ENCODE results near the gene PET117.

PET117 gene

GRCh38 chr20:18138266-18138582, 561 bp downstream of the PET117 start:
- no peak for TF ChIP-seq CTCF (IDR thresholded peaks at IDR 0.05; ENCODE audit: insufficient read depth, low read depth, low read length, missing control alignments)
- H3K4me3 ChIP-seq (ENCODE audit: low read length) = peak overlapping the region; percentile 92
- no peak for DNase-seq (ENCODE audit: low read depth)

GRCh38 chr20:18138639-18139583, 1.2 kb downstream of the PET117 start:
- DNase-seq (ENCODE audit: low read depth) = peak; percentile 4

GRCh38 chr20:18139832-18140231, 2.2 kb downstream of the PET117 start:
- no peak overlapping the region for H3K4me3 ChIP-seq (ENCODE audit: low read length)
- no peak for TF ChIP-seq CTCF (IDR thresholded peaks at IDR 0.05; ENCODE audit: insufficient read depth, low read depth, low read length, missing control alignments)
- DNase-seq (ENCODE audit: low read depth) = no peak

More at GRCh38 chr20:18138639-18139583, 1.2 kb downstream of the PET117 start:
- TF ChIP-seq CTCF (IDR thresholded peaks at IDR 0.05; ENCODE audit: insufficient read depth, low read depth, low read length, missing control alignments) = no peak
- peak overlapping the region; percentile 92 for H3K4me3 ChIP-seq (ENCODE audit: low read length)

GRCh38 chr20:18144541-18145099, 7.0 kb downstream of the PET117 start:
- no peak for TF ChIP-seq CTCF (IDR thresholded peaks at IDR 0.05; ENCODE audit: insufficient read depth, low read depth, low read length, missing control alignments)
- no peak overlapping the region for H3K4me3 ChIP-seq (ENCODE audit: low read length)
- peak; percentile 60 for DNase-seq (ENCODE audit: low read depth)

- no peak for TF ChIP-seq CTCF (IDR thresholded peaks at IDR 0.05; ENCODE audit: insufficient read depth, low read depth, low read length, missing control alignments)
- no peak for DNase-seq (ENCODE audit: low read depth)
Observed at GRCh38 chr20:18154342-18154741, 16.7 kb downstream of the PET117 start.

GRCh38 chr20:18156045-18156444, 18.4 kb downstream of the PET117 start:
- no peak for DNase-seq (ENCODE audit: low read depth)
- TF ChIP-seq CTCF (IDR thresholded peaks at IDR 0.05; ENCODE audit: insufficient read depth, low read depth, low read length, missing control alignments) = no peak
- H3K4me3 ChIP-seq (ENCODE audit: low read length) = no peak overlapping the region

More at GRCh38 chr20:18154342-18154741, 16.7 kb downstream of the PET117 start:
- H3K4me3 ChIP-seq (ENCODE audit: low read length) = no peak overlapping the region

Measured in epithelial cell of esophagus (primary cell).